K562 (cell line): ENCODE data around the gene GNB5. TPM values are rescaled to one million over a fixed set of nuclear protein-coding genes. Genes with fewer than 3 reads are reported as not detected.

ENCODE experiments used
- ATAC-seq: fragments of 200-7000 bp; cut with Tn5 transposase; 3 replicates; pipeline ENCODE4 v1.9.1; 2020; ENCODE audit warnings: moderate library complexity
- BruUV-seq: library from RNA; stranded (reverse); fragments of 400-500 nt; replicated peaks from 2 replicates; lab custom pipeline; 2021; lab: Mats Ljungman, UMichigan
- CTCF ChIA-PET: fragments of 300-600 bp; formaldehyde crosslinking; extraction: SDS; loops from one replicate; lab custom pipeline; 2021; ENCODE audit warnings: low intra/inter-chr PET ratio; lab: Yijun Ruan, JAX
- POLR2A ChIA-PET: fragments of 300-600, 350-650 bp; sonication (Branson Sonifier 250); formaldehyde crosslinking; extraction: SDS; loops from one replicate; lab custom pipeline; 2021; ENCODE audit warnings: antibody characterized with exemption, inconsistent platforms; lab: Yijun Ruan, JAX
- DNase-seq, 4 experiments: peaks; one replicate each; pipeline versions ENCODE4 v3.0.0 to v3.0.0-alpha.2; 2011 to 2018; ENCODE audit warnings: low spot score in 3 of 4, mixed read lengths in 3 of 4; ENCODE audit errors: extremely low read depth in 1 of 4
- FAIRE-seq: peaks from 2 replicates; lab custom pipeline; 2011; peaks lifted over from hg19 to GRCh38; lab: Jason Lieb, UNC
- H2AFZ ChIP-seq: 2 replicates; pipeline ENCODE4 v1.6.0; 2011; ENCODE audit warnings: low read depth, low read length, control low read depth, inconsistent platforms
- H3K27ac ChIP-seq: fragments of 200-600 bp; 3 replicates; pipeline ENCODE4 v1.8.0; 2011; ENCODE audit warnings: low read depth, mild to moderate bottlenecking, control low read depth, inconsistent platforms, low read length, moderate library complexity, mixed read lengths; ENCODE audit errors: extremely low read depth
- H3K27me3 ChIP-seq, 2 experiments: fragments of 300-600 bp in 1 of 2; 2 replicates in 1 of 2; 3 replicates in 1 of 2; pipeline versions ENCODE4 v1.6.0 to v1.8.0; 2011; ENCODE audit warnings: inconsistent platforms in 2 of 2, low read length in 2 of 2, mild to moderate bottlenecking in 1 of 2, mixed read lengths in 1 of 2, moderate library complexity in 1 of 2; ENCODE audit not compliant: control insufficient read depth in 2 of 2, insufficient read depth in 2 of 2
- H3K36me3 ChIP-seq: fragments of 300-600 bp; 3 replicates; pipeline ENCODE4 v1.8.0; 2011; ENCODE audit warnings: mild to moderate bottlenecking, low read length, inconsistent platforms; ENCODE audit not compliant: control insufficient read depth, insufficient read depth
- H3K4me1 ChIP-seq, 2 experiments: fragments of 200-600 bp in 1 of 2; replicated peaks in 1 of 2; 2 replicates in 1 of 2; 3 replicates in 1 of 2; pipeline versions ENCODE4 v1.5.1 to v1.8.0; 2011; ENCODE audit warnings: inconsistent platforms in 2 of 2, low read length in 2 of 2, mild to moderate bottlenecking in 1 of 2, mixed read lengths in 1 of 2, moderate library complexity in 1 of 2; ENCODE audit not compliant: control insufficient read depth in 2 of 2, insufficient read depth in 2 of 2
- H3K4me2 ChIP-seq: 2 replicates; pipeline ENCODE4 v1.6.1; 2011; ENCODE audit warnings: low read length, control low read depth, inconsistent platforms, mixed read lengths; ENCODE audit not compliant: insufficient read depth
- H3K4me3 ChIP-seq: fragments of 200-600 bp; sonication (generic), shearing (Covaris generic); 2 replicates; pipeline ENCODE4 v1.5.1; 2016; ENCODE audit warnings: control low read depth, inconsistent platforms
- H3K79me2 ChIP-seq: fragments of 200-600 bp; 3 replicates; pipeline ENCODE4 v1.8.0; 2011; ENCODE audit warnings: low read length, inconsistent platforms; ENCODE audit not compliant: control insufficient read depth, insufficient read depth
- H3K9ac ChIP-seq, 2 experiments: 2 replicates each; pipeline versions ENCODE4 v1.6.0 to v1.6.1; 2011; ENCODE audit warnings: low read depth in 2 of 2, low read length in 2 of 2, control low read depth in 1 of 2, inconsistent platforms in 1 of 2, mild to moderate bottlenecking in 1 of 2, mixed read lengths in 1 of 2; ENCODE audit not compliant: insufficient read depth in 1 of 2
- H3K9me1 ChIP-seq: one replicate; pipeline ENCODE4 v1.6.0; 2011; ENCODE audit warnings: inconsistent platforms, mild to moderate bottlenecking, low read length, moderate library complexity; ENCODE audit not compliant: control insufficient read depth, insufficient read depth
- H3K9me3 ChIP-seq: replicated peaks from 2 replicates; pipeline ENCODE4 v1.5.1; 2011; ENCODE audit warnings: low read depth, low read length, inconsistent platforms; ENCODE audit not compliant: control insufficient read depth, insufficient read depth
- H4K20me1 ChIP-seq: replicated peaks from 2 replicates; pipeline ENCODE4 v1.6.1; 2011; ENCODE audit warnings: low read length, inconsistent platforms, mixed read lengths; ENCODE audit not compliant: control insufficient read depth, insufficient read depth
- ARID1B ChIP-seq: fragments of 450-650 bp; IDR thresholded peaks from 2 replicates; pipeline ENCODE4 v1.6.1; 2016; ENCODE audit warnings: antibody characterized with exemption, mild to moderate bottlenecking, inconsistent platforms
- CEBPG ChIP-seq, 3 experiments: fragments of 200-800 bp in 1 of 3; sonication (Bioruptor generic) in 1 of 3; sonication (generic) in 1 of 3; formaldehyde crosslinking in 1 of 3; IDR thresholded peaks in 2 of 3; conservative IDR thresholded peaks in 1 of 3; 2 replicates each; pipeline versions ENCODE4 v1.6.1 to v1.8.0; 2016 to 2022; ENCODE audit warnings: missing compliant biosample characterization in 2 of 3, missing genetic modification characterization in 2 of 3, mild to moderate bottlenecking in 1 of 3, missing genetic modification reagents in 1 of 3
- JUN ChIP-seq, 2 experiments: sonication (generic) in 1 of 2; formaldehyde crosslinking in 1 of 2; IDR thresholded peaks; 2 replicates each; pipeline versions ENCODE4 v1.6.1 to v1.8.0; 2012 to 2022; ENCODE audit warnings: borderline replicate concordance in 2 of 2, mild to moderate bottlenecking in 2 of 2, improper control_type of control experiment in 1 of 2, low read depth in 1 of 2, low read length in 1 of 2, missing genetic modification reagents in 1 of 2
- ZEB2 ChIP-seq: fragments of 450-650 bp; IDR thresholded peaks from 2 replicates; pipeline ENCODE4 v1.6.1; 2016
- ZSCAN32 ChIP-seq: fragments of 450-650 bp; formaldehyde crosslinking; IDR thresholded peaks from 2 replicates; pipeline ENCODE4 v1.4.0; 2020; ENCODE audit warnings: mild to moderate bottlenecking, moderate library complexity
- WGBS: fragments of 100-300 bp; shearing (Covaris generic); methylation state at CpG from one replicate; pipeline ENCODE4 v1.1.6; 2016; ENCODE audit warnings: low coverage, mixed read lengths; ENCODE audit not compliant: insufficient coverage; ENCODE audit errors: missing lambda C conversion rate; 5-methylcytosine and 5-hydroxymethylcytosine counted together
- in situ Hi-C: fragments of 300-500 bp; cut with MboI; formaldehyde crosslinking; loops from 4 replicates; pipeline ENCODE4 v1.15.0; 2018; ENCODE audit warnings: inconsistent platforms, mixed read lengths
- intact Hi-C: fragments of 100-400 bp; cut with micrococcal nuclease; formaldehyde crosslinking; loops from 2 replicates; pipeline ENCODE4 v1.14.2; 2022
- polyA plus RNA-seq, 8 experiments: library from polyadenylated mRNA; depleted of rRNA in 4 of 8; stranded (reverse) in 5 of 8; unstranded in 3 of 8; fragments of >200 nt; fragmentation: Nextera tagmentation in 2 of 8; fragmentation: Illumina TruSeq in 1 of 8; extraction: Ambion mirVana in 2 of 8; extraction: Trizol in 1 of 8; gene quantifications; 2 replicates each; pipeline versions ENCODE4 v1.2.1 to v1.2.3, GENCODE V29; 2011 to 2014; ENCODE audit warnings: inconsistent platforms in 1 of 8, missing spikeins in 1 of 8
- total RNA-seq, 7 experiments: library from RNA; depleted of rRNA in 6 of 7; stranded (reverse); fragments of >200 nt in 6 of 7; fragmentation: Illumina TruSeq in 2 of 7; extraction: Trizol in 2 of 7; gene quantifications; 2 replicates each; pipeline versions ENCODE4 v1.2.1 to v1.2.3, GENCODE V29; 2011 to 2021; ENCODE audit warnings: low replicate concordance in 1 of 7
- TF ChIP-seq, protein P1 (sequence below), 2 experiments: fragments of 450-650 bp in 1 of 2; sonication (generic) in 1 of 2; formaldehyde crosslinking in 1 of 2; IDR thresholded peaks in 1 of 2; conservative IDR thresholded peaks in 1 of 2; 2 replicates each; pipeline versions ENCODE4 v1.6.1 to v1.8.1; 2016 to 2023; ENCODE audit warnings: mild to moderate bottlenecking in 2 of 2, moderate library complexity in 2 of 2, inconsistent platforms in 1 of 2, missing genetic modification reagents in 1 of 2

GNB5 gene
- total and polyA plus RNA-seq, 9 of the 15 experiments (the other 6 are each of a cell fraction or from before 2014, with no cell fraction given) = 0.11 to 2.1 (median 0.77) TPM

DNA sequence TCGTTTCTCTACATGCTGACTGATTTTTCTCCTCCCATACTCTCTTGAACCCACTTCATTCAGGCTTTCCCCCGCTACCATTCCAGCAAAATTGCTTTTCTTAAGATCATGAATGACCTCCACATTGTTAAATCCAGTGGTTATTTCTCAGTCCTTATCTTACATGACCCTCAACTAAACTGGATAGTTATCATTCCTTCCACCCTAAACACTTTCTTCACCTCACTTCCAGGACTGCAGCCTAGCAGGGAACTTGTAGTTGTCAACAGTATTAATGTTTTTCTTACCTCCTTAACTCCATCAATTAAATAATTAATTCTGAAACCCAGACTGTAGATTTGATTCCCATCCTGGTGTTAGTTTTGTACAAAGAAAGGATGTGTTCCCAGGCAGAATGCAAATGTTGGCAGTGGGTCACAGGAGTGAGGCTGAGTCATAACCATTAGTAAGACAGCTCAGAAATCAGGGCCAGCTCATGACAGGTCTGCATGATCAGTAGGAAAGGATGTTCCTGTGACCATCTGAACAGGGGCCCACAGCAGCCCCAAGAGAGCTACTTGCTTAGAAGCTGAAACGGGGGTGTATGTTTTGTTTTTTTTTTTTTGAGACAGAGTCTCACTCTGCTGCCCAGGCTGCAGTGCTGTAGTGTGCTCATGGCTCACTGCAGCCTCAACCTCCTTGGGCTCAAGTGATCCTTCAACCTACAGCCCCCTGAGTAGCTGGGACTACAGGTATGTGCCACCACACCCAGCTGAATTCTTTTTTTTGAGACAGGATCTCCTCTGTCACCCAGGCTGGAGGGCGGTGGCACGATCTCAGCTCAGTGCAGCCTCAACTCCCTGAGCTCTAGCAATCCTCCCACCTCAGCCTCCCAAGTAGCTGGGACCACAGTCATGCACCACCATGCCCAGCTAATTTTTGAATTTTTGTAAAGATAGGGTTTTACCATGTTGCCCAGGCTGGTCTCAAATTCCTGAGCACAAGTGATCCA, 87.7 kb downstream of the GNB5 start (continued):
- TF ChIP-seq JUN (IDR thresholded peaks at IDR 0.05; ENCODE audit: borderline replicate concordance, low read depth, low read length) = peak; percentile 77
- no peak for TF ChIP-seq JUN (CRISPR knock-in tag; IDR thresholded peaks at IDR 0.05; ENCODE audit: borderline replicate concordance)
- TF ChIP-seq ARID1B = peak; percentile 18; the same call in 1 of the 2 replicates
- TF ChIP-seq, all 486 proteins: peak for 10

DNA sequence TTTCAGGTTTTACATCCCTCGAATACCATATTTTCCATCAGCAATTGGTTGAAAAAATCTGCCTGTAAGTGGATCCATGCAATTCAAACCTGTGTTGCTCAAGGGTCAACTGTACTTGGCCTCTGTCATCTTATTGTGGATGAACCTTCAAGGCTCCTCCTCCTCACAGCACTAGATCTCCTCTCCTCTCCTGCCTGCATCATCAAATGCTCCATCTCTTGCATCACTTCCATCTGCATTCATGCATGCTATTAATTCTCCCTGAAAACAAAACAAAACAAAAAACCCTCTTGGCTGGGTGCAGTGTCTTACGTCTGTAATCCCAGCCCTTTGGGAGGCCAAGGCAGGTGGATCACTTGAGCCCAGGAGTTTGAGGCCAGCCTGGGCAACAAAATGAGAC, 88.7 kb downstream of the GNB5 start:
- no peak for DNase-seq
- BruUV-seq = no TSS peak

More for the DNA sequence above, 88.7 kb downstream of the GNB5 start:
- Histone ChIP-seq H3K36me3 (no peaks in the 10 kb centered on the region), H3K79me2 (no peaks in the 10 kb centered on the region), H3K4me2 (no peak overlapping the region), H3K9me1 (no peaks in the 10 kb centered on the region), H4K20me1 (no peaks in the 10 kb centered on the region), H2AFZ (no peak overlapping the region), H3K9ac (no peak overlapping the region), H3K27me3 (no peaks in the 10 kb centered on the region), H3K9me3 (no peaks in the 10 kb centered on the region), H3K27ac (no peak overlapping the region), H3K4me3 (no peak overlapping the region), H3K4me1 (peaks cover 0 to 4% of the 10 kb centered on the region in 2 experiments; a peak in 4 of 5 replicates)
- WGBS = 38% methylated on average over 2 of the region's 2 CpGs
- CTCF ChIA-PET = no interaction called here
- intact Hi-C loops = loop anchor here (5.0 kb wide), 1 partner anchor 35 kb away; no protein-coding TSS in a partner anchor
- POLR2A ChIA-PET = no interaction called here
- FAIRE-seq = no peak
- ATAC-seq = no peak
- in situ Hi-C loops = no loop called here
- no peak for TF ChIP-seq ZSCAN32 (CRISPR knock-in tag)
- TF ChIP-seq, protein P1, sequence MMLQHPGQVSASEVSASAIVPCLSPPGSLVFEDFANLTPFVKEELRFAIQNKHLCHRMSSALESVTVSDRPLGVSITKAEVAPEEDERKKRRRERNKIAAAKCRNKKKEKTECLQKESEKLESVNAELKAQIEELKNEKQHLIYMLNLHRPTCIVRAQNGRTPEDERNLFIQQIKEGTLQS (IDR thresholded peaks at IDR 0.05) = peak; percentile 72
- TF ChIP-seq, protein P1 (CRISPR knock-in tag; conservative IDR thresholded peaks at IDR 0.05) = no peak
- TF ChIP-seq ZEB2 = no peak
- peak; percentile 29; the same call in 1 of the 2 replicates for TF ChIP-seq CEBPG (CRISPR knock-in tag; IDR thresholded peaks at IDR 0.05)
- peak; percentile 9 to 64; a peak in 3 of 4 replicates for TF ChIP-seq CEBPG (tag; conservative IDR thresholded peaks at IDR 0.05 in 1 of 2, IDR thresholded peaks at IDR 0.05 in 1 of 2)
